Measurements from ENCODE around the gene BCKDHA. TPM values are rescaled to one million over a fixed set of nuclear protein-coding genes. Genes with fewer than 3 reads are reported as not detected.

BCKDHA gene
- total and polyA plus RNA-seq, 4 donors, result 19.7 to 54.5 (median 39.0) TPM

GRCh38 chr19:41409288-41409687 lies 11.7 kb downstream of the BCKDHA start:
- Histone ChIP-seq H3K9ac (ENCODE audit: insufficient read depth in 1 of 2, low read length in 2 of 2) (no peak overlapping the region), H3K9me3 (ENCODE audit: control insufficient read depth in 4 of 4, insufficient read depth in 3 of 4, low read length in 3 of 4) (no peaks in the 10 kb centered on the region), H3K27me3 (ENCODE audit: control insufficient read depth in 3 of 3, insufficient read depth in 3 of 3, low read length in 2 of 3) (no peaks in the 10 kb centered on the region), H3K36me3 (ENCODE audit: control insufficient read depth in 4 of 4, insufficient read depth in 4 of 4, low read length in 4 of 4) (peaks cover 0 to 19% (median 13%) of the 10 kb centered on the region in 4 donors), H3K4me1 (ENCODE audit: control insufficient read depth in 5 of 5, insufficient read depth in 5 of 5, low read length in 5 of 5) (peaks cover 0 to 20% (median 4%) of the 10 kb centered on the region in 5 donors), H3K27ac (ENCODE audit: low read depth in 1 of 2, low read length in 1 of 2) (peak overlapping the region; percentile 38 to 88), H3K4me3 (no peak overlapping the region)
- WGBS, 2 donors, result 57 to 58% methylated on average over 4 of the region's 4 CpGs
- ATAC-seq (ENCODE audit: insufficient read depth, low FRiP score) (peak; percentile 46), DNase-seq (peak in 2 of 3 donors; percentile 21 to 58)
- TF ChIP-seq CTCF (IDR thresholded peaks at IDR 0.05; ENCODE audit: control extremely low read depth, extremely low read depth), result no peak

- Histone ChIP-seq H3K9ac (ENCODE audit: insufficient read depth in 1 of 2, low read length in 2 of 2) (no peak overlapping the region), H3K27me3 (ENCODE audit: control insufficient read depth in 3 of 3, insufficient read depth in 3 of 3, low read length in 2 of 3) (no peaks in the 10 kb centered on the region), H3K27ac (ENCODE audit: low read depth in 1 of 2, low read length in 1 of 2) (peak overlapping the region; percentile 45 to 86), H3K4me1 (ENCODE audit: control insufficient read depth in 5 of 5, insufficient read depth in 5 of 5, low read length in 5 of 5) (peaks cover 0 to 20% (median 4%) of the 10 kb centered on the region in 5 donors), H3K9me3 (ENCODE audit: control insufficient read depth in 4 of 4, insufficient read depth in 3 of 4, low read length in 3 of 4) (no peaks in the 10 kb centered on the region), H3K36me3 (ENCODE audit: control insufficient read depth in 4 of 4, insufficient read depth in 4 of 4, low read length in 4 of 4) (peaks cover 0 to 28% (median 18%) of the 10 kb centered on the region in 4 donors), H3K4me3 (no peak overlapping the region)
- TF ChIP-seq CTCF (IDR thresholded peaks at IDR 0.05; ENCODE audit: control extremely low read depth, extremely low read depth), result no peak
- ATAC-seq (ENCODE audit: insufficient read depth, low FRiP score) (no peak), DNase-seq (no peak)
- 86 to 90% methylated on average over 23 of the region's 23 CpGs for WGBS, 2 donors
Measured at GRCh38 chr19:41410336-41411054, 12.9 kb downstream of the BCKDHA start.

GRCh38 chr19:41411100-41411967 lies 13.7 kb downstream of the BCKDHA start:
- H3K4me3 ChIP-seq, result no peak overlapping the region
- TF ChIP-seq CTCF (IDR thresholded peaks at IDR 0.05; ENCODE audit: control extremely low read depth, extremely low read depth), result no peak
- H3K9me3 ChIP-seq (ENCODE audit: control insufficient read depth in 4 of 4, insufficient read depth in 3 of 4, low read length in 3 of 4), result no peaks in the 10 kb centered on the region
- ATAC-seq (ENCODE audit: insufficient read depth, low FRiP score) (no peak), DNase-seq (no peak)
- peak overlapping the region; percentile 45 to 66 for H3K27ac ChIP-seq (ENCODE audit: low read depth in 1 of 2, low read length in 1 of 2)
- no peaks in the 10 kb centered on the region for H3K27me3 ChIP-seq (ENCODE audit: control insufficient read depth in 3 of 3, insufficient read depth in 3 of 3, low read length in 2 of 3)
- 73 to 75% methylated on average over 9 of the region's 9 CpGs for WGBS, 2 donors
- peaks cover 0 to 12% (median 4%) of the 10 kb centered on the region in 5 donors for H3K4me1 ChIP-seq (ENCODE audit: control insufficient read depth in 5 of 5, insufficient read depth in 5 of 5, low read length in 5 of 5)
- no peak overlapping the region for H3K9ac ChIP-seq (ENCODE audit: insufficient read depth in 1 of 2, low read length in 2 of 2)
- H3K36me3 ChIP-seq (ENCODE audit: control insufficient read depth in 4 of 4, insufficient read depth in 4 of 4, low read length in 4 of 4), result peaks cover 0 to 28% (median 18%) of the 10 kb centered on the region in 4 donors
